HG03159 (cell line): ENCODE data around the gene CACNB4.

Experiments
- ATAC-seq: cut with Tn5 transposase; IDR thresholded peaks from one replicate; pipeline ENCODE4 v1.9.1; 2021; ENCODE audit warnings: mild to moderate bottlenecking, moderate library complexity; ENCODE audit not compliant: unreplicated experiment

CACNB4 gene

GRCh38 chr2:151872463-151872862 lies 226.4 kb downstream of the CACNB4 start:
- ATAC-seq: no peak

- no peak for ATAC-seq
Measured at GRCh38 chr2:151869291-151869690, 229.6 kb downstream of the CACNB4 start.

DNA sequence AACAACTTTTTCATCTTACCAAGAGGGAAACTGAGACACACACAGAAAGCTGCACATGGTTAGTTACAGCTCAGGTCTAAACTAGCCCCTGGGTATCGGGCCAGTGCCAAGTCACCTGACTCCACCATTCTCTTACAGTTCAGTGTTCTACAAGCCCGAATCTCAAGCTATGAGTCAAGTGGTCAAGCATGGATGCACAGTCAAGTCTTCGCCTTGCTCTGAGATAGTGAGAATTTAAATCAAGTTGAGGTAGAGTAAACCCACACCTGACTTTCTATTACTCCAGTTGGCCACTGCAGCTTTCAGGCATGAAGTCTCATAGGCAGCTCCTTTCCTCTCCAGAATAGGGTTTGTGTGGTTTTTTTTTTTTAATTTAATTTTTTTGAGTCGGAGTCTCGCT lies 236.1 kb downstream of the CACNB4 start:
- ATAC-seq: peak; percentile 100

DNA sequence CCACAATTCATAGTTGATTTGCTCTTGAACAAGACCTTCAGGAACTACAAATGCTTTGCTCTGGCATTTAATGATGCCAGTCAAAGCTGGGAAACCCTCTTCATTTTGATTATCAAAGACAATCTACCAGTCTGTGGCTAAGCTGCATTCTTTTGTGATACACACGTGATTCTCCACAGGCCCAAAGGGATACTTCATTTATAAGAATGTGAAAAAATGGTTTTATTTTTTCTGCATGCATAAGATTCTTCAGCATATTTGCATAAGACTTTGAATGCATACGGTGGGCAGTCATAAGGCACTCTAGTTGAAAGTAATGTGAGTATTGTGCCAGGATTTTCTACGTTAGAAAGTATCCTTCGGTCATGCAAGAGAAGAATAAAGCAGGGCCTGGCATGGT lies 237.7 kb downstream of the CACNB4 start:
- ATAC-seq: no peak

GRCh38 chr2:151860613-151861146 lies 238.2 kb downstream of the CACNB4 start:
- no peak for ATAC-seq

DNA sequence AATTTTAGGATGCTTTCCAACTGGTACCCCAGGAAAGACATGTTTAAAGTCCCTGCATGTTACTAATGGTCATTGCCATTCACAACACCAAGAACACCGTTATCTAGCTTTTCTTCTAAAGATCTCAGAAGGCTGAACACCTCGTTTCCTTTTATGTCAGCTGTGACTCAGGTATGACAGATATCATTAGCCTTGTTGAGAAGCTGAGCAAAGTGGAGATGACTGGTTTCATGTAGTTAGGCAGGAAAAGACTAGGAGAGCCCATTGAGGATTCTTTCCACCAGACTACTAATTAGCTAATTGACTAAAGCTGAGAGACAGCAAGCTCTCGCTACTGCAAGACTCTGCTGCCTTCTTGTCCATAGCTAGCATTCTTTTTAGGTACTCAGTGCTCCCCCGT lies 238.6 kb downstream of the CACNB4 start:
- no peak for ATAC-seq

DNA sequence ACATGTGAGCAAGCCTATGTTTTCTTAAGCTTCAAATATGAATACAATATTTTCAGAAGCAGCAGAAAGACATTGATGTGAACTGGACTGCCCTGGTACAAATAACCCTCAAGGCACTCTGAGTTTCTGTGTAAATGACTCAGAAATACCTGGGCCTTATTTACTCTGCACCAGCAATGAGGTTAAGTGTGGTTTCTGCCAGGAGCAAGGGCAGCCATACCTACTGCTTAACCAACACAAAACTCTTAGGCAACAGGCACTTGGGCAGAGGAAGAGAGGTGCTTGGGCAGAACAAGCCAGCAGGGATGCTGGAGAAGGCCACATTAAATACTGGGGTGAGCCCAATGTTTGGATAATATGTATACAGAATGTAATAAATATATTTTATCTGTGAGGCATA lies 241.2 kb downstream of the CACNB4 start:
- ATAC-seq: no peak

DNA sequence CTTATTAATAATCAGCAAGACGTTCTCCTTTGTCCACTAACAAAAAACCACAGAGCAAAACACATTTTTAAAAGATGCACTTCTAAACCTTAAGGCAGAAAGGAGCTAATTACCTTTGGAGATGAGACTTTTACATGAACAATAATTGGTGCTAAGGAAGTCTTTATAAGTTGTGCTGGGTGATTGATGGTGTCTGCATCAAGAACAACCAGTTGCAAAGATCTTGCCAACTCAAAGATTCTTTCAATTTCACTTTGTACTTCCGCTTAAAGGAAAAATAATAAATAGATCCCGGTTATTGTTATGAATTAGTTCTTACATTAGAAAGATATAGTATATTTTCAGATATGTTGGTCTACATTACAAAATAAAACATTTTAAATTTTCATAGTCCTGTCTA lies 243.7 kb downstream of the CACNB4 start:
- ATAC-seq: no peak

DNA sequence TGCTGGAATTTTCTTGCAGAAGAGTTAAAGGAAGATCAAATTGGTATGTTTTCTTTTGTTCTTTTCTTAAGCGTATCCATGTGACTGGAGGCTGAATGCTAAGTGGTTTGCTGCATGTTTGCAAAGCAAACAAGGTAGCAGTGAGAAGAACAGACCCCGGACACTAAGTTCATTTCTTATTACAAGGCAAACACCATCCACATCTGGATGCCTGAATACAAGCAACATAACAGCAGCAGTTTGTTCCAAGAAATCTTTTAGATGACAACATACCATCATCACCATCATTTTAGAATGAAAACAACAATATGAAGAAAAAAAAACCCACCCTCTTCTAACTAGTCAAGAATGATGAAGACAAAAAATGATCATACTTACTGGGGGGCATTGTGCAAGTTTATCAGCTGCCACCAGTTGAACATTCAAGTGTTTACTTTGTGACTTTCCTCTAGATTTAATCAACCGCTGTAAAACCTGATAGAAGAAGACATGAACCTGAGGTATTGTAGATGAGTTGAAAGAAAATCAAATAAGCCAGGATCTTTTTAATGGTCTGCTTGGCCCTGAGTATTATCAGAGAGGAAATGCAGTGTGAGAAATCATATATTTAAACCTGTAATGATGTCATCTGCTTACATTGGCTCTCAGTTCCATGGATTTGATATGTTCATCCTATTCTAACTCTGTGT lies 245.6 kb downstream of the CACNB4 start:
- no peak for ATAC-seq

GRCh38 chr2:151852260-151853069 lies 246.4 kb downstream of the CACNB4 start:
- no peak for ATAC-seq

GRCh38 chr2:151851761-151852160 lies 247.1 kb downstream of the CACNB4 start:
- ATAC-seq: no peak

- no peak for ATAC-seq
Measured at GRCh38 chr2:151849413-151850010, 249.3 kb downstream of the CACNB4 start.

GRCh38 chr2:151845884-151846283 lies 253.0 kb downstream of the CACNB4 start:
- peak; percentile 55 for ATAC-seq

DNA sequence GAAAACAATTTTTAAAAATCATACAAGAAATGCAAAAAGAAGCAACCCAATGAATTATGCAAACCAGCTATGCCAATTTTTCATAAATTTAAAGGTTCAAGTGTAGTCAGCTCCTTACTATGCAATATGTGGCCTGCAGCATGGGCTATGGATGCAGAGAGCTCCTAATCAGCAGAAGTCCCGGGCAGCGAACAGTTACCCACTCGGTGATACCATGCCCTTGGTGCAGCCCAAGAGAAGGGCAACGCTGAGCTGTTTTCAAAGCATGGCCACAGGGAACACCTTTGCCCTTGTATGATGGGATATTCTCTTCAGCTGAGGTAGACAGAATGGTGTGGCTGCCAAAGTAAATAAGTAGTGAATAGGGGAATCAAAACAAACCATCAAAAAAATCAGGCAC lies 253.4 kb downstream of the CACNB4 start:
- ATAC-seq: no peak

- no peak for ATAC-seq
Measured at GRCh38 chr2:151844211-151844896, 254.5 kb downstream of the CACNB4 start.

DNA sequence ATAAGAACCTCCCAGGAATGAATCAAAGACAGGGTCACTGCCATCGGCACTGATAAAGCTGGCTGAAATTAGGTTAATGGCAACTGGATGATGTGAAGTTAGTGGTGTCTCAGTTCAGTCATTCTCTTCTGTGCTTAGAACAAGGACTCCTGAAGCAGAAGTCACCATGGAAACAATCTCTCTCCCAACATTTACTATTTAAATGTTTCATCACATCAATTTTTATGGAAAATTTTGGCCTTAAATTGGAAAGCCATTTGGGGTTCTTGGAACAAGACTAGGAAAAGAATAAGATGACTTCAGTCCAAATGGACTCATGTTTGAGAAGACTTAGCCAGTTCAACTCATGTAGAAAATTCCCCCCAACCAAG lies 255.2 kb downstream of the CACNB4 start:
- ATAC-seq: no peak

GRCh38 chr2:151842830-151843690 lies 255.8 kb downstream of the CACNB4 start:
- no peak for ATAC-seq

DNA sequence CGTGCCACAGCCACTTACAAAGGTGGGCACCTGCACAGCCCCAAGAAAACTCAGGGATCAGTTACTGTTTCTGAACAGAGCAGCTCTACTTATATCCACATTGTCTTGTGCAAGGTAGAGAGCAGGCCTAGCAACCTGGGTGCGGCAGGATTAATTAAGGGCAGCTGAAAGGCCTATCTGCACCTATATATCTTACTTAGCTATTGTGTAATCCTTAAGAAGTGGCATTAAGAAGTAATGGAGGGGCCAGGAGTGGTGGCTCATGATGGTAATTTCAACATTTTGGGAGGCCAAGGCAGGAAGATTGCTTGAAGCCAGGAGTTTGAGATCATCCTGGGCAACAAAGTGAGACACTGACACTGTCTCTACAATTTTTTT lies 257.8 kb downstream of the CACNB4 start:
- no peak for ATAC-seq

DNA sequence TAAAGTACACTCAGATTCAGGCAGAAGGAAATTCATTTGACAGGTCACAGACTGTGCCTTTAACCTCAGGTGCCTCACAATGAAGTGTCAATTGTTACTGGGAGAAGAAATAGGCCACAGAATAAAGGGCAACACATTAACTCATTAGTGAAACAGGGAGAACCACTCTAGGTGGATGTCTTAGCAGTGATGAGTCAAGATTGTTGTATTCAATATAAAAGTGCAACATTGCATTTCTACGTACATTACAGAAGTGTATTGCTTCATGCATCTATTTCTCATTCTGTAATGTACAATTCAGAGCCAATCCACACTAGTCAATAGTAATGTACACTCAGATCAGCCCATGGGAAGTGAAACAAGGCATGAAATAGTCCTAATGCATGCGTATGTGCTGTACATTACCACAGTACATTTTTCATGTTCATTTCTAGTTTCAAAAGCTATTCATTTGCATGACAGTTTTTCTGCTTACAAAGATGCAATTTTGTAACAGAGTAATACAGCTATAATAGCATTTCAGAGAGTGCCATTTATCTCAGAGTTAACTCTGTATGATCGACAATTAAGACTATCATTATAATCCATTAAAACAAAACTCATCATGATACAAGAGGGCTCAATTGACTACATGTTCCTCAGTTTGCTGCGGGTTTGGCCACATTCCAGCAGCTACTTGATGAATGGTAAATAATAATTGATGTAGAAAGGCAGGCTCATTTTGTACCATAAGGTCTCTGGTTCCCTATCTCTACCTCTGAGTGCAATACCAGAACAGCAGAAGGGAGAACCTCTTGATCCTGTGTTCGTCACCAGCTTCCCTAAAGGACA lies 258.4 kb downstream of the CACNB4 start:
- peak; percentile 98 for ATAC-seq
